Uterus (tissue), 4 donors: ENCODE measurements around the gene NLGN3. TPM values are rescaled to one million over a fixed set of nuclear protein-coding genes. Genes with fewer than 3 reads are reported as not detected.

Experiments used
- DNase-seq, 2 donors: peaks; one replicate each; pipeline ENCODE4 v3.0.0-alpha.2; 2019 to 2020
- H3K27ac ChIP-seq, 2 donors: fragments of 200-600 bp; sonication (generic); 1 replicate in 1 of 2; 2 replicates in 1 of 2; pipeline ENCODE4 v1.5.1; 2016 to 2018
- H3K27me3 ChIP-seq, 2 donors: fragments of 200-600 bp; sonication (generic); one replicate each; pipeline ENCODE4 v1.5.1; 2018 to 2019; ENCODE audit warnings: control low read depth in 1 of 2
- H3K36me3 ChIP-seq, 2 donors: fragments of 200-600 bp; sonication (generic); one replicate each; pipeline ENCODE4 v1.5.1; 2019; ENCODE audit warnings: control low read depth in 1 of 2
- H3K4me1 ChIP-seq, 2 donors: fragments of 200-600 bp; sonication (generic); one replicate each; pipeline ENCODE4 v1.5.1; 2018 to 2019; ENCODE audit warnings: control low read depth in 1 of 2
- H3K4me3 ChIP-seq, 2 donors: fragments of 200-600 bp; sonication (generic); 1 replicate in 1 of 2; 2 replicates in 1 of 2; pipeline ENCODE4 v1.5.1; 2018 to 2019; ENCODE audit warnings: mild to moderate bottlenecking in 1 of 2
- H3K9me3 ChIP-seq, 2 donors: fragments of 200-600 bp; sonication (generic); one replicate each; pipeline ENCODE4 v1.5.1; 2019; ENCODE audit warnings: control low read depth in 1 of 2
- POLR2A ChIP-seq, 2 donors: fragments of 450-650 bp; IDR thresholded peaks; one replicate each; pipeline ENCODE4 v1.6.1; 2016; ENCODE audit warnings: antibody characterized with exemption in 2 of 2, mild to moderate bottlenecking in 1 of 2, moderate library complexity in 1 of 2
- intact Hi-C: fragments of 100-400 bp; cut with DNase I; formaldehyde crosslinking; loops from one replicate; pipeline ENCODE4 v1.15.1; 2023; ENCODE audit warnings: low total_unique reads
- total RNA-seq, 4 donors: library from RNA; depleted of rRNA in 3 of 4; stranded (reverse); fragments of >200 nt in 3 of 4; gene quantifications; one replicate each; pipeline versions ENCODE4 v1.1.0 to v1.2.4, GENCODE V29; 2014 to 2023
- TF ChIP-seq, protein P1 (sequence below), 4 experiments: fragments of 200-600 bp in 2 of 4; fragments of 450-650 bp in 2 of 4; sonication (generic) in 2 of 4; IDR thresholded peaks; one replicate each; pipeline ENCODE4 v1.5.1; 2016 to 2019; ENCODE audit warnings: antibody characterized with exemption in 4 of 4, mild to moderate bottlenecking in 2 of 4, moderate library complexity in 1 of 4
- donor health status: DM: yes; HTN: yes; CAD: no.

Gene NLGN3
- total RNA-seq, 4 donors from 2014 or later, result 1.7 to 14.4 (median 5.1) TPM; not detected in 1

DNA sequence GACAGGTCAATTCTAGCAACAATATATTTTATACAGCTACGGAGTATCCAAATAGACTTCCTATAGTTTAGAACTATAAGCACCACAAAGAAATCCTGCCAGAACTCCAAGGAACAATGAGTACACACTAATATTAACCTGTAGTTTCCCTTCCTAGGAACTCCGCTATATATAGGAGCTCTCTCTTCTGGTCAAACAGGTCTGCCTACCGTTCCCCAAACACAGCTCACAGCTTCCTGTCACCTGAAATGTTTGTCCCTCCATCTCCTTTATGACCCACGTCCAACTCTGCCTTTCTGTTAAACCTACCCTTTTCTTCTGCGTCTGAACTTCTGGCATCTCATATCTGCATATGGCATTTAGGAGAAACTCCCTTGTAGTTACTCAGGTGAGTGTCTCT lies 67.9 kb downstream of the NLGN3 start:
- intact Hi-C loops, result no loop called here
- no peak overlapping the region for H3K4me3 ChIP-seq
- H3K4me1 ChIP-seq, result no peaks in the 10 kb centered on the region
- H3K9me3 ChIP-seq, result no peaks in the 10 kb centered on the region
- no peak for DNase-seq
- H3K27me3 ChIP-seq, result no peaks in the 10 kb centered on the region
- H3K36me3 ChIP-seq, result no peaks in the 10 kb centered on the region
- TF ChIP-seq, protein P1, sequence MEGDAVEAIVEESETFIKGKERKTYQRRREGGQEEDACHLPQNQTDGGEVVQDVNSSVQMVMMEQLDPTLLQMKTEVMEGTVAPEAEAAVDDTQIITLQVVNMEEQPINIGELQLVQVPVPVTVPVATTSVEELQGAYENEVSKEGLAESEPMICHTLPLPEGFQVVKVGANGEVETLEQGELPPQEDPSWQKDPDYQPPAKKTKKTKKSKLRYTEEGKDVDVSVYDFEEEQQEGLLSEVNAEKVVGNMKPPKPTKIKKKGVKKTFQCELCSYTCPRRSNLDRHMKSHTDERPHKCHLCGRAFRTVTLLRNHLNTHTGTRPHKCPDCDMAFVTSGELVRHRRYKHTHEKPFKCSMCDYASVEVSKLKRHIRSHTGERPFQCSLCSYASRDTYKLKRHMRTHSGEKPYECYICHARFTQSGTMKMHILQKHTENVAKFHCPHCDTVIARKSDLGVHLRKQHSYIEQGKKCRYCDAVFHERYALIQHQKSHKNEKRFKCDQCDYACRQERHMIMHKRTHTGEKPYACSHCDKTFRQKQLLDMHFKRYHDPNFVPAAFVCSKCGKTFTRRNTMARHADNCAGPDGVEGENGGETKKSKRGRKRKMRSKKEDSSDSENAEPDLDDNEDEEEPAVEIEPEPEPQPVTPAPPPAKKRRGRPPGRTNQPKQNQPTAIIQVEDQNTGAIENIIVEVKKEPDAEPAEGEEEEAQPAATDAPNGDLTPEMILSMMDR (IDR thresholded peaks at IDR 0.05), result no peak
- TF ChIP-seq POLR2A (IDR thresholded peaks at IDR 0.05), result no peak
- no peak overlapping the region for H3K27ac ChIP-seq

DNA sequence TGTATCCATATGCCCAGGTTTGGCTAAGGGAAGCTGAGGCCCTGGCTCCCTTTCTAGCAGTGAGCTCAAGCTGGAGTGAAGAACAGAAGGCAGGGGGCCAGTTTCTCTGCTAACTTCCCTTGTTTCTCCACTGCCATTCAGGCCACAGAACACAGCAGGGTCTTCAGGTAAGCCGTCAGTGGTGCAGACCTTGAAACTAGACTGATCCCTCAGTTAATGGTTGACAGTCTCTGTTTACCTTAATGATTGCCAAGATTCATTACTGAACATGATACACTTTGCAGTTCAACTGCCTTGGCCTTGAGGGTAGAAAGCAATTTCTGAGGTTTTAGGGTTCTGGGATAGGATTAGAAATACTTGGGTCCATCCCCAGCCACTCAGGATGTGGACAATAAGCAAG lies 69.5 kb downstream of the NLGN3 start:
- no peak for TF ChIP-seq POLR2A (IDR thresholded peaks at IDR 0.05)
- TF ChIP-seq, protein P1 (IDR thresholded peaks at IDR 0.05), result no peak
- Histone ChIP-seq H3K4me3 (no peak overlapping the region), H3K36me3 (no peaks in the 10 kb centered on the region), H3K27me3 (no peaks in the 10 kb centered on the region), H3K27ac (no peak overlapping the region), H3K9me3 (no peaks in the 10 kb centered on the region), H3K4me1 (no peaks in the 10 kb centered on the region)
- intact Hi-C loops, result no loop called here
- DNase-seq, result no peak

DNA sequence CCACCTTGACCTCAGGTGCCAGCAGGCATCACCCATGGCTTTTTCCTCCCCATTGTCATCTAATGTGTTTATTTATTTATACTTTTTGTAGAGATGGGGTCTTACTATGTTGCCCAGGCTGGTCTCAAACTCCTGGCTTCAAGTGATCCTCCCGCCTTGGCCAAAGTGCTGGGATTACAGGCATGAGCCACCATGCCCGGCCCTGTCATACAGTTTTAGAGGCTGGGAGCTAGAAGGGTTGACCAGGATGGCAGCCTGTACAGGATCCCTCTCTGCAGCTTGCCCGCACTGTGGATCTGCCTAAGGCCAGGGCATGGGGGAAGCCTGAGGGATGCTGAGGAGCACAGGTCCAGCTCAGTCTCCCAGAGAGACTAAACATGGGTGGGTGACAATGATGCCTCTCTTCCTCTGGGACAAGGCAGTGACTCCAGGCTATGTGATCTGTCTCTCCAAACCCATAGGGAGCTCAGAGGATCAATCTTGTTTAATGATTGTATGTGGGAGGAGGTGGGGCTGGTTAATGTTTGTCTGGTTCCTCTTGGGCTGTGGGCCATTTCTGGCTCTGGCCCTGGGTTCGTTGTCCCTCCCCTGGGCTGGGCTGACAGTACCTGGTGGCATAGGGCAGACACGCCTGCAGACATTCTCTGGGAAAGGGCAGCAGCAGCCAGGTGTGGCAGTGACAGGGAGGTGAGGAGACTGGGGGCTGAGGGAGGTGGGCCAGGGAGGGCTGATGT lies 70.1 kb downstream of the NLGN3 start:
- H3K4me1 ChIP-seq, result no peaks in the 10 kb centered on the region
- no peak overlapping the region for H3K27ac ChIP-seq
- H3K9me3 ChIP-seq, result no peaks in the 10 kb centered on the region
- no peak for TF ChIP-seq POLR2A (IDR thresholded peaks at IDR 0.05)
- TF ChIP-seq, protein P1 (IDR thresholded peaks at IDR 0.05), result no peak
- intact Hi-C loops, result no loop called here
- H3K36me3 ChIP-seq, result no peaks in the 10 kb centered on the region
- no peak overlapping the region for H3K4me3 ChIP-seq
- H3K27me3 ChIP-seq, result no peaks in the 10 kb centered on the region
- DNase-seq, result no peak

DNA sequence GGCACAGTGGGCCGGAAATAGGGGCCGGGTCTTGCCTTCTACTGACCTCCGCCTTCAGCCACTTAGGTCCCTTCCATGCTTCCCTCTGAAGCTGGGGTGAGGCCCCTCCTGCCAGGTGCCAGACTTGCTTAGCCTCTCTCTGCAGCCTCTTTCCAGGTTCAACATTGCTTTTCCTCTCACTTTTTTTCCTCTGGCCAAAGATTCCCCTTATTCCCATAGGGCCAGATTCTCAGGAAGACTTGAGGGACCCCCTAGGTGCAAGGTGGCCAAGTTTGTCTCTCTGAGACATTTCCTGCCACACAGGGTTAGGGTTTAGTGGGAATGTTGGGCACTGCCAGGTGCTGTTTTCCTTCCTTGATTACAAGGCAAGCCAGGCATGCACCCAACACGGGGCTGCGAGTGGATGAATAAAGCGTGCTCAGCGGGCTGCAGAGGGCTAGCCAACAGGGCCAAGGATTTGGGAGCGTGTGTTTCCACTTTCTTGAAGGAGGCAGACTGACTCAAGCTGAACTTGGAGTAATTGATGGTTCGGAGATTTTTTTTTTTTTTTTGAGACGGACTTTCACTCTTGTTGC lies 70.8 kb downstream of the NLGN3 start:
- intact Hi-C loops, result no loop called here
- Histone ChIP-seq H3K36me3 (no peaks in the 10 kb centered on the region), H3K27me3 (no peaks in the 10 kb centered on the region), H3K9me3 (no peaks in the 10 kb centered on the region), H3K4me3 (no peak overlapping the region), H3K27ac (no peak overlapping the region), H3K4me1 (no peaks in the 10 kb centered on the region)
- TF ChIP-seq, protein P1 (IDR thresholded peaks at IDR 0.05), result no peak
- no peak for TF ChIP-seq POLR2A (IDR thresholded peaks at IDR 0.05)
- no peak for DNase-seq

DNA sequence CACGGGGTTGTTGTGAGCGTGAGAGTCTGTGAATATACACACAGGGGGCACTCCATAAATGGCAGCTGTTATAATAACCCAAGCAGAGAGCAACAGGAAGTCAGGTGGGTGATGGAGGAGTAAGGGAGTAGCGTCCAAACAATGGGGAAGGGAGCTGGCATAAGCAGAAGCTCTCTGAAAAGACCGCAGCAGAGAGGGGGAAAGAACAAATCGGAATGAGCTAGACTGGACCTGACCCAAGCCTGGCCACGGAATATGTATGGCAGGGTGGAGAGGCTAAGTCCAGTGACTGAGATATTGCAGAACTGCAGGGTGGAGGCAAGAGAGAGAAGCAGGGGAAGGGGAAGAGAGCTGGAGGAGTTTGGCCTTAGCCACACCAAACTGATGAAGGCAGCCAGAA lies 71.8 kb downstream of the NLGN3 start:
- Histone ChIP-seq H3K4me3 (no peak overlapping the region), H3K27me3 (no peaks in the 10 kb centered on the region), H3K9me3 (no peaks in the 10 kb centered on the region), H3K36me3 (no peaks in the 10 kb centered on the region), H3K4me1 (no peaks in the 10 kb centered on the region), H3K27ac (no peak overlapping the region)
- intact Hi-C loops, result no loop called here
- no peak for TF ChIP-seq POLR2A (IDR thresholded peaks at IDR 0.05)
- TF ChIP-seq, protein P1 (IDR thresholded peaks at IDR 0.05), result no peak
- DNase-seq, result no peak
